HG03354 (cell line): Measurements from ENCODE around the gene TSBP1.
"Not testable (repeated sequence)": the region's sequence is repeated elsewhere in the genome, so short reads cannot be mapped to it uniquely, and the experiment has no call there.

ENCODE experiments used
- ATAC-seq: cut with Tn5 transposase; IDR thresholded peaks from one replicate; pipeline ENCODE4 v1.9.1; 2021; ENCODE audit warnings: mild to moderate bottlenecking; ENCODE audit not compliant: unreplicated experiment, poor library complexity, severe bottlenecking

TSBP1 gene

DNA sequence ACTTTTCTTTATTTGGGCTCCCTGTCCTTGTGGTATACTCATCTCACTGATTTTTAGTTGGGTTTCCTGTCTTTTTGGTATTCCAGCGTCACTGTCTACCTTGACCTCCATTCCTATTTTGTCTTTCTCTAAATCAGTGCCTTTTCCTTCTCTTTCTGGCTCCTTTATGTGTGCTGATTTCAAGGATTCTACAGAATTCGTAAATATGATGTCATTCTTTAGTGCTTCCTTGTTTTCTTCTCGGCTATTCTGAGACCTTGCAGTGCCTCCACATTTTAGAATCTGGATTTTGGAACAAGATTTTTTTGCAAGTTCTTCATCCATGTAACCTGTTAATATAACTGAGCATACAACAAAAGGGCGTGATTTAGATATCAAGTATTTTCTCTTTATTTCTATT lies 78.0 kb downstream of the TSBP1 start:
- no peak for ATAC-seq

DNA sequence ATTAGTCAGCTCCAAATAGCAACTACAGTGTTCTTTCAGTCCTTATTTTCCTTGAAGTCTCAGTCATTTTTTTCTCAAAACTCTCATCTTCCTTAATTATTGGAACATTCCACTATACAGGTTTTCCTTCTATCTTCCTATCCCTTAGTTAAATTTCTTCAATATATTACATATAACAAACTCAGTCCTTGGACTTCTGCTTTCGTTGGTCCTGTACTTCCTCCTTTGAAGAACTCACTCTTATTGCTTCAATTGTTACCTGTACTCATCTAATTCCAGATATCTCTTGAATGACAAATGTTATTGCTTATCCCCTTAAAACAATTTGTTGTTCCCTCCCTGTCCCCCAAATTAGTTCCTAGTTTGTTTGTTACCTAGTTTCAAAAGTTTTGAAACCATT lies 80.2 kb downstream of the TSBP1 start:
- no peak for ATAC-seq

DNA sequence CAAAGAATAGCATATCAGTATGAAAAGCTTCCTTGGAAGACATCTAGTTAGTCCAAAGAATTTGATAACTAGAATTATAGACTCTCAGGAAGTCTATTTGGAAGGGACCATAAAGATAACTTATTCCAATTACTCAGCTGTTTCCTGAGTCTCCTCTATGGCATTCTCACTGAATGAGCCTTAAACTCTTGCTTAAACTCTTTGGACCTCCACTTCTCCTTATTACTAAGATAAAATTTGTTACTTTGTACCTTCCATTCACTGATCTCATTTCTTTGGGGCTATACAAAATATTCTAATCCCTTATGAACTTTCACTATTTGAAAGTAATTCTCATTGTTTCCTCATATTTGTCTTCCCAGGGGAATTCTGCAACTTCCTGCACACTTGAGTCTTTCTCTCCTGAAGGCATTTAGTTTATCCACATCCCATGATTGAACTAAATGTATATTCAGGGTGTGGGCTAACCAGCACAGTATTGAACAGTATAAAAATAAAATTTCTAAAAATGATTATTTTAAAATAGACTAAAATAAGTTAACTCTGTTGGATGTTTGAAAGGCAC lies 80.7 kb downstream of the TSBP1 start:
- no peak for ATAC-seq

DNA sequence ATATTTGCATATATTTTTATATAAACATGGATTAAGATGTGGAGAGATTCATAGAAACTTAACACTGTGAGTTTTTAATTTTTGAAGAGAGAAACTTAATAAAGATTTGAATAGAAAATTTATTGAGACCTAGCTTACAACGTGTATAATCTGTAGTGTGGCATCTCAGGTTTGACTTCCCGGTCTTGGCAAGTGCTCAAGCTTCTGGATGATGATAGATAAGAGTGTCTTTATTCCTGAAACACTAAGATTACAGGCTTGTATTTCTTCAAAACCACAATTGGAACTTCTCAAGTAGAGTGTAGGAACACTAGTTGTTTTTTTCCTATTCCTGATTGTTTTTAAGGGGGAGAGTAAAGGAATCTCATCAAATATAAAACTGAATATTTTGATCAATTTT lies 83.3 kb downstream of the TSBP1 start:
- ATAC-seq = no peak

DNA sequence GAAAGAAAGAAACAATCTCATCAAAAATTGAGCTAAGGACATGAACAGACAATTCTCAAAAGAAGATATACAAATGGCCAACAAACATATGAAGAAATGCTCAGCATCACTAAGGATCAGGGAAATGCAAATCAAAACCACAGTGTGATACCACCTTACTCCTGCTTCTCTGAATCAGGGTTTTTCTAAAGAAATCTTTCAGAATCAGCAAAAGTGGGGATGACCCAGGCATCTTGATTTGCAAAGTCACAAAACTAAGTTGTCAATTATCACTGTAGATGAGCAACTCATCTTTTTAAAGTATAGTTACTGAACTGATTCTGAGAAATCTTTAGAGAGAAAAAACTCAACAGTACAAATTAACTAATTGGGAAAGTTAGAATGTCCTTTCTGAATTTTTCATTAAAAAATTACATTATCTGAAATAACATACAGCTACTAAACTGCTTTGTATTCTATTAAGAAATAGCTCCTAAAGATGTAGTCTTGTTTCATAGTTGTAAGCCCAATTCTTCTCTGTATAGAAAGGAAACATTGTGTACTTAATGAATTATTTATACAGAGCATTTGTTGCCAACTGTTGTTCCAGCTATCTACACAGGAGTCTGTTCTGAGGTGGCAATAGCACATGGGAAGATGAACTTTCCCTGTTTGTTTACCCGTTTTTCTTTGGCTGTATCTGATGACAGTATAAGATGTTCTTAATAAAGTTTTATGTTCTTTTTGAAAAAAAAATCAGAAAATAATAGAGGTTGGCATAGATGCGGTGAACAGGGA lies 97.7 kb downstream of the TSBP1 start:
- not testable (repeated sequence) for ATAC-seq

DNA sequence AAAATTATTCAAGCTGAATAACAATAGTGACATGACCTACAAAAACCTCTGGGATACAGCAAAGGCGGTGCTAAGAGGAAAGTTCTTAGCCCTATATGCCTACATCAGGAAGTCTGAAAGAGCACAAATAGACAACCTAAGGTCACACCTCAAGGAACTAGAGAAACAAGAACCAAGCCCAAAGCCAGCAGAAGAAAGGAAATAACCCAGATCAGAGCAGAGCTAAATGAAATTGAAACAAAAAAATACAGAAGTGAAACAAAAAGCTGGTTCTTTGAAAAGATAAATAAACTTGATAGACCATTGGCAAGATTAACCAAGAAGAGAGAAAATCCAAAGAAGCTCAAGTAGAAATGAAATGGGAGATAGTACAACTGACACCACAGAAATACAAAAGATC lies 100.3 kb downstream of the TSBP1 start:
- no peak for ATAC-seq

DNA sequence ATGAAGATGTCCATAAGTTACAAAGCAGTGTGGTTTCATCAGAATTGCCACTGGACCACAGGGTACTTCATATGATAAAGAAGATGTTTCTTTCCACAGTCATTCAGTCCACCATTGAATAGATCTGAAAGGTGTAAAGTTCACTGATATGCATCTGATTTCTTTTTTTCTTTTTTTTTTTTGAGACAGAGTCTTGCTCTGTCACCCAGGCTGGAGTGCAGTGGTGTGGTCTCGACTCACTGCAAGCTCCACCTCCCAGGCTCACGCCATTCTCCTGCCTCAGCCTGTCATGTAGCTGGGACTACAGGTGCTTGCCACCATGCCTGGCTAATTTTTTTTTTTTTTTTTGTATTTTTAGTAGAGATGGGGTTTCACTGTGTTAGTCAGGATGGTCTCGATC lies 103.2 kb downstream of the TSBP1 start:
- not testable (repeated sequence) for ATAC-seq

DNA sequence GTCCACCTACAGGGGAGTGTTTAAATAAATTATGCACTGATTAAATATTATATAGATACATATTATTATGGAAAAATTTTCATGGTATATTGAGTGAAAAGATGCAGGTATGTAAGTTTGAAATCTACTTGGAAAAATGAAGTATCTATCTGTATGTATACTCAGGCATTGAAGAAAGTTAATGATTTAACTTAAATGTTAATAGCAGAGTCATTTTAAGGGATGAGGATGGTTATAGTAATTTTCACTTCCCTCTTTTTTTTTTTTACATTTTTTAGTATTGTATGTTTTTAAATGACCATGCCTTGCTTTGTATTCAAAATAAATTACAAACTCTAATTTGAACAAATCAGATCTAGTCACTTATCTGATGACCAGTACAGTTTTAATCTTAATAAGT lies 104.7 kb downstream of the TSBP1 start:
- no peak for ATAC-seq

DNA sequence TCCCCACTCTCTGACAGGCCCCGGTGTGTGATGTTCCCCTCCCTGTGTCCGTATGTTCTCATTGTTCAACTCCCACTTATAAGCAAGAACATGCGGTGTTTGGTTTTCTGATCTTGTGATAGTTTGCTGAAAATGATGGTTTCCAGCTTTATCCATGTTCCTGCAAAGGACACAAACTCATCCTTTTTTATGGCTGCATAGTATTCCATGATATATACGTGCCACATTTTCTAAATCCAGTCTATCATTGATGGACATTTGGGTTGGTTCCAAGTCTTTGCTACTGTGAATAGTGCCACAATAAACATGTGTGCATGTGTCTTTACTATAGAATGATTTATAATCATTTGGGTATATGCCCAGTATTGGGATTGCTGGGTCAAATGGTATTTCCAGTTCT lies 114.4 kb downstream of the TSBP1 start:
- not testable (repeated sequence) for ATAC-seq

DNA sequence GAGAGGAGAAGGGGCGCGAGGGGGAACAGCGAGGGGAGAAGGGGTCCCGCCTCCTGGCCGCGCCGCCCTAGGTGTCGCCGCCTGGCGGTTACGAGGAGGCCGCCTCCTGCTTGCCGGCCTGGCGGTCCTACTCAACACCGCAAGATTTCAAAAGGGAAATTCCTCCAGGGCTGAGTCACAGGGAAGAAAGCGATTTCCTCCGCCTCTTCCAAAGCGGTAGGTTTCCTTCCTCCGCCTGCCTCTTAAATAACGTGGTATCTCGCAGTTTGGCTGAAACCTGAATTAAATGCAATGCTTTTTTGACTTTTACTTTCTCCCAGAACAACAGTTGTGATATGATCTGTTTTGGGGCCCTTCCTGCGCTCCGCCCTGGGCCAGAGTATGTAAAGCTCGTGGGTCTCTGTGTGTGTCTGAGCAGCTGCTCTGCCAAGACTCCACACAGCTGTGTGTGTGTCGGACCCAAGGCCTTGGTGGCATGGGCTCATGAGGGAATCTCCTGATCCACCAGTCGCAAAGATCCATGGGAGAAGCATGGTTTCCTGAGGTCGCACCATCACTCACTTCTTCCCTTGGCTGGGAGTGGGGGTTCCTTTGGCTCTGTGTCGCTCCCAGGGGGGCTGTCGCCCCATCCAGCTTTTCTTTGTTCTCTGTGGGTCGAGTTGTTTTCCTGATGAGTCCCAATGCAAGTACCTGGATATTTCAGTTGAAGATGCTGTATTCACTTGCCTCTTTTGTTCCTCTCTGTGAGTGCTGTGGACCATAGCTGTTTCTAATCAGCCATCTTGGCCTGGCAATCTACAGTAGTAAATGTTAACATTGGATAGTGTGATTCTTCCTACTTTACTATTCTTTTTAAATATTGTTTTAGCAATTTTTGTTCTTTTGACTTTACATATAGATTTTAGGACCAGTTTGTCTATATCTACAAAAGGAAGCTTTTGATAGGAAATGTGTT lies 116.2 kb downstream of the TSBP1 start:
- ATAC-seq = peak; percentile 53

DNA sequence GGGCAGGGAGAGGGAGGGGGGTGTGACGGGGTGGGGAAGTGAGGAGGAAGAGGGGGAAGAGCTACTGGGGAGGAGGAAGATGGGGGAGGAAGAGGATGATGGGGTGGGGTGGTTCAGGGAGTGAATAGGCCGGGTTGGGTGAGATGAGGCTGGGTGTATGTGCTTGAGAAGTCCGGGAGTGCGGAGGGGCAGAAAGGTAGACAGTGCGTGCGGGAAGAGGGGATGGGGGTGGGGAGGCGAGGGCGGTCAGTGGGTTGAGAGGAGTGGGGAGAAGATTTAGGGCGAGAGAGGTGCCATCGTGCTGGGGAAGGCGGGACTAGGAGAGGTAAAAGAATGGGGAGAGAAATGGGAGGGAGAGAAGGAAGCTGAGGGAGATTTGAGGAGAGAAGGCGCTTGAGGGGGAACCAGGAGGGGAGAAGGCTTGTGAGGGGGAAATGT lies 116.9 kb downstream of the TSBP1 start:
- no peak for ATAC-seq

DNA sequence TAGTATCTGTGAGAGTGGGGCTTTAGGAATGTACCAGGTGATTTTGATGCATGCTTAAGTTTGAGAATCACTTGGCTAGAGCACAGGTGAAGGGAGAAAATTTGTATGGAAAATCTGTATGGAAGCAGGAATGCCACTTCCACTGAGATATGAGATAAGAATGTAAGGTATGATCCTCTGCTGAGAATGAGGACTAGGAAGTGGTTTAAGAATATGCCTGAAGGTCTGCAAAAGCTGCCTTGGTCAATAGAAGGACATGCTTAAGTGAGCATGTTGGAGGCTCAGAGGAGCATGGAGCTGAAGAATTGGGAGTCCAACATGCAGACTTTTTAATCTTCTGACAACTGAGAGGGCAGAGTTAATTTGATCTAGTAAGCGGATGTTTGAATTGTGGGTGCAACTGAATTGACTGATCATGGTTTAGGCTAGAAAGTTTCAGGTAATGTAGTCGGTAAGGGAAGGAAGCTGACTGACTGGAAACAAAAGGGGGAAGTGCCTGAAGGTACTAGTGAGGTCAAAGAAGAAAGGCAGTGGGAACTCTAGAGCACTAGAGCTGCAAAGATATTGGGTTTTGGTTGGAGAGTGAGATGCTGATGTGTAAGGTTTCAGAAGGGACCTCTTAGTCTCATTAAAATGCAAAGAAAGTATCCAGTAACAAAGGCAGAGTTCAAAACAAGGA lies 119.2 kb downstream of the TSBP1 start:
- ATAC-seq = no peak

DNA sequence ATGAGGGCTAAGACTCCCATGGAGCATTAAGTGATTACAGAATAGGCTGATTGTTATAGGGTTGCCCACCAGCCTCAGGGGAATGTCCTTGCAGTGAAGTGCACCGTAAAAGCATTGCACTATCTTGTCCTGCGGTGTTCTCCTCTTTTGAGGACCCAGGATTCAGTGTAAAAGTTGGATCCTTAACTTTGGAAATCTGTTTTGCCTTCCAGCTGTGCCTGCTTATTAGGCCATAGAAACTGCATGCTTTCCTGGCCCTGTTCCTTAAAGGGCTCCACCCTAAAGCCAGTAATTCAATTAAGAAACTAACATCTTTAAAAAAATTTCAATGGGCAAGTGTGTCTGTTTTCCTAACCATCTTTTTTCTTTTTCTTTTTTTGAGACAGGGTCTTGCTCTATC lies 122.4 kb downstream of the TSBP1 start:
- no peak for ATAC-seq

DNA sequence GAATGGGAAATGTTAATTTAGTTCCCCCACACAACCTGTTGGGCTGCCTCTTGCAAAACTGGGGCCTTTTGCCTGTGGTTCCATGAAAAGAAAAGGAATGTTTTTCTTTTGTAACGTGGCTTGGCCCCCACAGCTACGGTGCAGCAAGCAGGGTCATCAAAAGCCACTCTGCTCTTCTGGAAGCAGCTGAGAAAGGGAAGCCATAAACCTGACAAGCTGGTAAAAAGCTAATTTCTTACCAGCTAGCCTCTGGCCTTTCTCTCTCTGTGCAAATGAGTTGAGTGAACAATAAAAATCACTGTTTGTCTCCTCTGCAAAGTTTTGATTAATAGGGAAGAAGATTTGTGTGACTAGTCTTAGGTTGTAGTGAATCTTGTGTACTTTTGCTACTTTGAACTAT lies 124.3 kb downstream of the TSBP1 start:
- no peak for ATAC-seq

DNA sequence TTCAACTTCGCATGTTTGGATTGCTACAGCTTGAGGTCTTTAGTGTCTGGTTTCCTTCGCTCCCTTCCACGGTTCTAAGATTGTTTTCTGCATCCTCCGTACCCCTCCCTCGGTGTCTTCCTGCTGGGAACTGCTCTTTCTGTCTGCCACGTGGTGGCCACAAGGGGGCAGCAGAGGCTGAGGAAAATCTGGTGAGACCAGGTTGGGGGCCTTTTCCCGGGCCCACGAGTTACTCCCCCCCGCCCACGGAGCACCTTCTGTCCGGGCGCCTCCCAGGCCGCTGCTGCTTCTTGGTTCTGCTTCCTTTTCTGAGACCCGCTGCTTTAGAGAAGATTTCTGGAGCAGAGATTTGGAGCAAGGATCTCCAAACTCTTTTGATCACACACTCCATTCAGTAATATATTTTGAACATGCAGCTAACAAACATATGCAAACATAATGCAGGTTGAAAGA lies 126.7 kb downstream of the TSBP1 start:
- no peak for ATAC-seq

DNA sequence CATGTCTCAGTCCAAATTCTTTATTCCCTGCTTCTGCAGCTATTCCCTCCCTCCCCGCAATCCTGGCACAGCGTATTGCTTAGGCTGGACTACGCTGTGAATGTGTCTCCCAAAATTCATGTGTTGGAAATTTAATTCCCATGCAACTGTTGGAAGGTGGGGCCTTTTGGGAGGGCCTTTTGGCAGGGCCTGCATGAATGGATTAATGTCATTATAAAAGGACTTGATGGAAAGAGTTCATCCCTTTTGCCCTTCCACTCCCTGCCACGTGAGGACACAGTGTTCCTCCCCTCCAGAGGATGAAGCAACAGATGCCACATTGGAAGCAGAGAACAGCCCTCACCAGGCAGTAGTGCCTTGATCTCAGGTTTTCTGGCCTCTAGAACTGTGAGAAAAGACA lies 127.4 kb downstream of the TSBP1 start:
- no peak for ATAC-seq
